Tibial nerve (tissue), 3 donors: ENCODE data around the gene STRN3.
"Not testable (repeated sequence)": the region's sequence is repeated elsewhere in the genome, so short reads cannot be mapped to it uniquely, and the experiment has no call there.

ENCODE experiments used
- CTCF ChIP-seq, 5 experiments: fragments of 200-600 bp in 3 of 5; fragments of 450-650 bp in 2 of 5; sonication (generic) in 3 of 5; IDR thresholded peaks; one replicate each; pipeline ENCODE4 v1.5.1; 2016 to 2019; ENCODE audit warnings: antibody characterized with exemption in 5 of 5, mild to moderate bottlenecking in 3 of 5, moderate library complexity in 2 of 5
- POLR2A ChIP-seq, 2 donors: fragments of 450-650 bp; IDR thresholded peaks; one replicate each; pipeline ENCODE4 v1.6.1; 2017; ENCODE audit warnings: antibody characterized with exemption in 2 of 2, mild to moderate bottlenecking in 2 of 2, moderate library complexity in 2 of 2

- not testable (repeated sequence) for TF ChIP-seq CTCF, POLR2A (IDR thresholded peaks at IDR 0.05)
Observed at GRCh38 chr14:30969796-30970195, 56.4 kb downstream of the STRN3 start.
